Mesenchymal stem cell (in vitro differentiated cells and primary cell): ENCODE measurements around the gene RFTN2.
"Not testable (repeated sequence)": the region's sequence is repeated elsewhere in the genome, so short reads cannot be mapped to it uniquely, and the experiment has no call there.

Experiments
- DNase-seq: peaks from one replicate; pipeline ENCODE4 v3.0.0-alpha.2; 2013
- H2AFZ ChIP-seq: one replicate; pipeline ENCODE4 v1.6.1; 2013; ENCODE audit warnings: low read depth, mild to moderate bottlenecking, control low read depth, inconsistent platforms, low read length, moderate library complexity
- H2AK5ac ChIP-seq: 2 replicates; pipeline ENCODE4 v1.6.1; 2013; ENCODE audit warnings: low read length, moderate library complexity, mild to moderate bottlenecking, inconsistent platforms; ENCODE audit not compliant: severe bottlenecking
- H2BK120ac ChIP-seq: one replicate; pipeline ENCODE4 v1.6.1; 2013; ENCODE audit warnings: low read depth, mild to moderate bottlenecking, inconsistent platforms, low read length, moderate library complexity
- H2BK12ac ChIP-seq, 2 experiments: one replicate each; pipeline ENCODE4 v1.6.1; 2013; ENCODE audit warnings: inconsistent platforms in 2 of 2, low read length in 2 of 2, mild to moderate bottlenecking in 2 of 2, moderate library complexity in 2 of 2, control low read depth in 1 of 2
- H2BK15ac ChIP-seq: one replicate; pipeline ENCODE4 v1.6.1; 2013; ENCODE audit warnings: mild to moderate bottlenecking, low read depth, inconsistent platforms; ENCODE audit not compliant: poor library complexity, severe bottlenecking
- H2BK5ac ChIP-seq: 2 replicates; pipeline ENCODE4 v1.6.1; 2013; ENCODE audit warnings: low read depth, mild to moderate bottlenecking, low read length, control low read depth, inconsistent platforms; ENCODE audit not compliant: poor library complexity, severe bottlenecking
- H3K14ac ChIP-seq, 2 experiments: one replicate each; pipeline ENCODE4 v1.6.1; 2013; ENCODE audit warnings: inconsistent platforms in 2 of 2, low read length in 2 of 2, control low read depth in 1 of 2, mild to moderate bottlenecking in 1 of 2, moderate library complexity in 1 of 2
- H3K18ac ChIP-seq, 2 experiments: one replicate each; pipeline ENCODE4 v1.6.1; 2013; ENCODE audit warnings: inconsistent platforms in 2 of 2, low read length in 2 of 2, control low read depth in 1 of 2, low read depth in 1 of 2, mild to moderate bottlenecking in 1 of 2
- H3K23ac ChIP-seq, 2 experiments: one replicate each; pipeline ENCODE4 v1.6.1; 2013; ENCODE audit warnings: inconsistent platforms in 2 of 2, low read length in 2 of 2, mild to moderate bottlenecking in 2 of 2, moderate library complexity in 2 of 2, control low read depth in 1 of 2
- H3K27ac ChIP-seq: 2 replicates; pipeline ENCODE4 v1.5.1; 2013; ENCODE audit warnings: mild to moderate bottlenecking, moderate library complexity, low read length, control low read depth, inconsistent platforms; ENCODE audit not compliant: poor library complexity, severe bottlenecking
- H3K27me3 ChIP-seq, 2 experiments: 2 replicates each; pipeline versions ENCODE4 v1.6.1 to v1.7.0; 2013; ENCODE audit warnings: low read length in 2 of 2, mild to moderate bottlenecking in 2 of 2, moderate library complexity in 2 of 2, control low read depth in 1 of 2, inconsistent platforms in 1 of 2; ENCODE audit not compliant: control insufficient read depth in 1 of 2, insufficient read depth in 1 of 2
- H3K36me3 ChIP-seq, 2 experiments: 2 replicates each; pipeline versions ENCODE4 v1.6.1 to v1.7.0; 2013; ENCODE audit warnings: low read length in 2 of 2, control low read depth in 1 of 2, inconsistent platforms in 1 of 2, low read depth in 1 of 2, mild to moderate bottlenecking in 1 of 2; ENCODE audit not compliant: insufficient read depth in 2 of 2, control insufficient read depth in 1 of 2
- H3K4ac ChIP-seq, 2 experiments: one replicate each; pipeline ENCODE4 v1.6.1; 2013; ENCODE audit warnings: inconsistent platforms in 2 of 2, low read length in 2 of 2, mild to moderate bottlenecking in 2 of 2, moderate library complexity in 2 of 2, control low read depth in 1 of 2, low read depth in 1 of 2
- H3K4me1 ChIP-seq: 2 replicates; pipeline ENCODE4 v1.6.1; 2013; ENCODE audit warnings: low read depth, low read length, control low read depth; ENCODE audit not compliant: control insufficient read depth, insufficient read depth
- H3K4me2 ChIP-seq: 2 replicates; pipeline ENCODE4 v1.6.1; 2013; ENCODE audit warnings: low read length, mild to moderate bottlenecking, inconsistent platforms; ENCODE audit not compliant: poor library complexity, severe bottlenecking
- H3K4me3 ChIP-seq, 2 experiments: 2 replicates each; pipeline versions ENCODE4 v1.5.1 to v1.7.0; 2013; ENCODE audit warnings: low read length in 2 of 2, mild to moderate bottlenecking in 2 of 2, control low read depth in 1 of 2, low read depth in 1 of 2; ENCODE audit not compliant: insufficient read depth in 1 of 2
- H3K79me1 ChIP-seq: replicated peaks from 2 replicates; pipeline ENCODE4 v1.6.1; 2013; ENCODE audit warnings: mild to moderate bottlenecking, control low read depth, low read length, inconsistent platforms; ENCODE audit not compliant: poor library complexity, severe bottlenecking
- H3K9ac ChIP-seq: 2 replicates; pipeline ENCODE4 v1.7.0; 2013; ENCODE audit warnings: mild to moderate bottlenecking, low read length, moderate library complexity
- H3K9me3 ChIP-seq: 2 replicates; pipeline ENCODE4 v1.7.0; 2013; ENCODE audit warnings: mild to moderate bottlenecking, low read length; ENCODE audit not compliant: control insufficient read depth
- H4K8ac ChIP-seq: one replicate; pipeline ENCODE4 v1.6.1; 2013; ENCODE audit warnings: inconsistent platforms, mild to moderate bottlenecking, low read length, moderate library complexity
- H4K91ac ChIP-seq: one replicate; pipeline ENCODE4 v1.6.1; 2013; ENCODE audit warnings: mild to moderate bottlenecking, low read length, inconsistent platforms
- WGBS: methylation state at CpG from one replicate; pipeline ENCODE4 v1.1.7; 2013; ENCODE audit warnings: mixed read lengths; 5-methylcytosine and 5-hydroxymethylcytosine counted together

The RFTN2 gene

GRCh38 chr2:197641666-197642065 is 33.7 kb downstream of the RFTN2 start:
- H3K4me1 ChIP-seq: no peaks in the 10 kb centered on the region
- no peak overlapping the region for H2AK5ac ChIP-seq
- no peak overlapping the region for H3K9ac ChIP-seq
- no peaks in the 10 kb centered on the region for H3K9me3 ChIP-seq
- peaks cover 0 to 28% of the 10 kb centered on the region in 2 experiments for H3K36me3 ChIP-seq
- H3K4ac ChIP-seq: no peak overlapping the region
- no peak overlapping the region for H3K4me3 ChIP-seq
- H3K27me3 ChIP-seq: no peaks in the 10 kb centered on the region
- H4K8ac ChIP-seq: no peak overlapping the region
- H2BK5ac ChIP-seq: no peak overlapping the region
- H3K14ac ChIP-seq: no peak overlapping the region
- no peak overlapping the region for H2AFZ ChIP-seq
- DNase-seq: no peak
- whole genome bisulfite sequencing: 100% methylated on average over 1 of the region's 3 CpGs
- no peak overlapping the region for H3K23ac ChIP-seq
- no peaks in the 10 kb centered on the region for H3K79me1 ChIP-seq
- H3K4me2 ChIP-seq: no peak overlapping the region
- H2BK12ac ChIP-seq: no peak overlapping the region
- no peak overlapping the region for H3K18ac ChIP-seq
- H4K91ac ChIP-seq: no peak overlapping the region
- no peak overlapping the region for H2BK15ac ChIP-seq
- no peak overlapping the region for H2BK120ac ChIP-seq
- H3K27ac ChIP-seq: no peak overlapping the region

GRCh38 chr2:197640571-197641122 is 34.7 kb downstream of the RFTN2 start:
- WGBS: 94% methylated on average over 11 of the region's 19 CpGs
- not testable (repeated sequence) for H4K8ac ChIP-seq, H4K91ac ChIP-seq, H3K23ac ChIP-seq, H3K9ac ChIP-seq, H3K4ac ChIP-seq, H2AFZ ChIP-seq, H3K79me1 ChIP-seq, H3K18ac ChIP-seq, H2BK120ac ChIP-seq, H2BK5ac ChIP-seq, H3K4me3 ChIP-seq, H3K9me3 ChIP-seq, H2BK15ac ChIP-seq, H3K14ac ChIP-seq, H3K4me2 ChIP-seq, H2AK5ac ChIP-seq, H3K4me1 ChIP-seq, H3K27ac ChIP-seq, H2BK12ac ChIP-seq, DNase-seq, H3K27me3 ChIP-seq
- H3K36me3 ChIP-seq: peaks cover 0 to 28% of the 10 kb centered on the region in 2 experiments

- H2AFZ ChIP-seq: no peak overlapping the region
- no peak overlapping the region for H3K27ac ChIP-seq
- peaks cover 0 to 4% of the 10 kb centered on the region in 2 experiments for H3K36me3 ChIP-seq
- no peak overlapping the region for H3K4me3 ChIP-seq
- H2BK120ac ChIP-seq: no peak overlapping the region
- no peak overlapping the region for H2BK12ac ChIP-seq
- no peaks in the 10 kb centered on the region for H3K27me3 ChIP-seq
- no peaks in the 10 kb centered on the region for H3K4me1 ChIP-seq
- H3K9me3 ChIP-seq: no peaks in the 10 kb centered on the region
- no peak overlapping the region for H3K4ac ChIP-seq
- H3K14ac ChIP-seq: no peak overlapping the region
- no peak overlapping the region for H3K23ac ChIP-seq
- no peaks in the 10 kb centered on the region for H3K79me1 ChIP-seq
- no peak overlapping the region for H3K18ac ChIP-seq
- no peak overlapping the region for H2AK5ac ChIP-seq
- H4K8ac ChIP-seq: no peak overlapping the region
- no peak for DNase-seq
- no peak overlapping the region for H3K4me2 ChIP-seq
- no peak overlapping the region for H2BK5ac ChIP-seq
- no peak overlapping the region for H3K9ac ChIP-seq
- no peak overlapping the region for H2BK15ac ChIP-seq
- no peak overlapping the region for H4K91ac ChIP-seq
Observed at GRCh38 chr2:197633109-197633657, 42.2 kb downstream of the RFTN2 start.

- H2BK5ac ChIP-seq: no peak overlapping the region
- H3K4me1 ChIP-seq: no peaks in the 10 kb centered on the region
- peaks cover 0 to 4% of the 10 kb centered on the region in 2 experiments for H3K36me3 ChIP-seq
- peak overlapping the region in 1 of 2 experiments; percentile 65 for H3K14ac ChIP-seq
- peak overlapping the region in 1 of 2 experiments; percentile 50 for H3K4me3 ChIP-seq
- 52% methylated on average over 4 of the region's 4 CpGs for WGBS
- no peak overlapping the region for H3K4ac ChIP-seq
- H2BK12ac ChIP-seq: no peak overlapping the region
- H2AFZ ChIP-seq: no peak overlapping the region
- no peak overlapping the region for H3K27ac ChIP-seq
- H3K9me3 ChIP-seq: no peaks in the 10 kb centered on the region
- no peak overlapping the region for H3K23ac ChIP-seq
- H2AK5ac ChIP-seq: no peak overlapping the region
- no peak overlapping the region for H2BK15ac ChIP-seq
- DNase-seq: peak; percentile 33
- no peak overlapping the region for H2BK120ac ChIP-seq
- peak overlapping the region; percentile 63 for H3K9ac ChIP-seq
- no peaks in the 10 kb centered on the region for H3K27me3 ChIP-seq
- no peak overlapping the region for H3K4me2 ChIP-seq
- no peak overlapping the region for H4K8ac ChIP-seq
- no peaks in the 10 kb centered on the region for H3K79me1 ChIP-seq
- H3K18ac ChIP-seq: peak overlapping the region in 1 of 2 experiments; percentile 49
- no peak overlapping the region for H4K91ac ChIP-seq
Observed at GRCh38 chr2:197628043-197628500, 47.3 kb downstream of the RFTN2 start.
